A673 (cell line): ENCODE results near the gene WIPF2.

ENCODE experiments used
- CTCF ChIP-seq: fragments of 300-800, 200-600 bp; sonication (generic); conservative IDR thresholded peaks from 2 replicates; pipeline ENCODE4 v1.5.1; 2017; ENCODE audit warnings: low read depth, mild to moderate bottlenecking, antibody characterized with exemption, low read length, moderate library complexity, mixed read lengths
- EZH2 ChIP-seq: fragments of 200-600 bp; sonication (generic); IDR thresholded peaks from 2 replicates; pipeline ENCODE4 v1.6.1; 2017; ENCODE audit warnings: borderline replicate concordance, low read depth, mild to moderate bottlenecking, mixed read lengths, antibody characterized with exemption, low read length; ENCODE audit not compliant: poor library complexity, severe bottlenecking

DNA sequence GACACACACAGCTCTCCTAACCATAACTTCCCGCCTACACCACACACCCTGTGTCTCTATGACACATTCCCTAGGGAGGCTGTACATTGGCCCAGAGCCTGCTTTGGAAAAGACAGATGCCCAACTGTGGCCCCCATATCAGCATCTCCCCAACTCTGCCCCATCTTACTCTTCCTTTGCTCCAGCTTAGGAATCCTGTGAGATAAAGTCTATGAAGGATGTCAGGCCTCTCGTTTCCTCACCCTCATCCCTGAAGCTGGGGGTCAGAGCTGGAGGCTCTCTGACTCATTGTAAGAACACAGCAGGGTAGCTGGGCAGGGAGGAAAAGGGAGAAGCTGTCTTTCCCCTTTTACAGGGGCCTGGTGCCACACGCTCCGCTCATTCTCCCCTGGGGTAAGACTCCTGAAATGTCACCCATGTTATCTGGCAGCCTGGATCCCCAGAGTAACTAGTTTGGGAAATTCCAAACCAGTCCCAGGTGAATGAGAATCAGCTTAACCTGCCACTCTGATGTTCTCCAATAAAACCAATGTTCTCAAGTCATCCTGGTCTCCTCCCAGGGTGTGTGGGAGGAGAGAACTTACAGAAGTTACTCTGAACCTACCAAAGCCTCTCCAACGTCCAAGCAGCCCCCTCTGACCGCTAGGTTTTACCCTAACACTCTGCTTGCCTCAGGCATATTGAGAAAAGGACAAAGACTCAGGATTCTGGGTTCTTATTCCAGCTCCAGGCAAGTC is 39.0 kb upstream of the WIPF2 start:
- no peak for TF ChIP-seq CTCF
- no peak for TF ChIP-seq EZH2
